HL-60 (cell line): ENCODE results near the gene DHX34.

Source experiments
- DNase-seq, 2 experiments: peaks; one replicate each; pipeline ENCODE4 v3.0.0-alpha.2; 2010 to 2020; ENCODE audit warnings: low read depth in 1 of 2, low spot score in 1 of 2
- H3K27ac ChIP-seq: fragments of 250-450 bp; sonication (Bioruptor Pico); replicated peaks from 2 replicates; pipeline ENCODE4 v1.5.1; 2020; ENCODE audit warnings: mild to moderate bottlenecking, moderate library complexity
- H3K27me3 ChIP-seq: fragments of 250-450 bp; sonication (Bioruptor Pico); 2 replicates; pipeline ENCODE4 v1.5.1; 2021; ENCODE audit warnings: mild to moderate bottlenecking, moderate library complexity; ENCODE audit not compliant: insufficient read depth, poor library complexity, severe bottlenecking
- H3K4me3 ChIP-seq: replicated peaks from 2 replicates; pipeline ENCODE4 v1.5.1; 2011; ENCODE audit warnings: mild to moderate bottlenecking, control low read depth, low read length; ENCODE audit not compliant: insufficient read depth
- GABPA ChIP-seq: IDR thresholded peaks from 2 replicates; pipeline ENCODE4 v1.6.1; 2012; ENCODE audit warnings: low read depth
- POLR2AphosphoS5 ChIP-seq: IDR thresholded peaks from 2 replicates; pipeline ENCODE4 v1.6.1; 2012; ENCODE audit warnings: low read depth
- SPI1 ChIP-seq: IDR thresholded peaks from 2 replicates; pipeline ENCODE4 v1.6.1; 2012; ENCODE audit warnings: low read depth, mild to moderate bottlenecking, borderline replicate concordance
- TF ChIP-seq, protein P1 (sequence below): IDR thresholded peaks from 2 replicates; pipeline ENCODE4 v1.6.1; 2012; ENCODE audit warnings: low read depth; ENCODE audit not compliant: insufficient replicate concordance
- TF ChIP-seq, protein P2 (sequence below): IDR thresholded peaks from one replicate; pipeline ENCODE4 v1.5.1; 2011; ENCODE audit warnings: low read length, control low read depth, inconsistent platforms; ENCODE audit not compliant: insufficient read depth

DHX34 gene

DNA sequence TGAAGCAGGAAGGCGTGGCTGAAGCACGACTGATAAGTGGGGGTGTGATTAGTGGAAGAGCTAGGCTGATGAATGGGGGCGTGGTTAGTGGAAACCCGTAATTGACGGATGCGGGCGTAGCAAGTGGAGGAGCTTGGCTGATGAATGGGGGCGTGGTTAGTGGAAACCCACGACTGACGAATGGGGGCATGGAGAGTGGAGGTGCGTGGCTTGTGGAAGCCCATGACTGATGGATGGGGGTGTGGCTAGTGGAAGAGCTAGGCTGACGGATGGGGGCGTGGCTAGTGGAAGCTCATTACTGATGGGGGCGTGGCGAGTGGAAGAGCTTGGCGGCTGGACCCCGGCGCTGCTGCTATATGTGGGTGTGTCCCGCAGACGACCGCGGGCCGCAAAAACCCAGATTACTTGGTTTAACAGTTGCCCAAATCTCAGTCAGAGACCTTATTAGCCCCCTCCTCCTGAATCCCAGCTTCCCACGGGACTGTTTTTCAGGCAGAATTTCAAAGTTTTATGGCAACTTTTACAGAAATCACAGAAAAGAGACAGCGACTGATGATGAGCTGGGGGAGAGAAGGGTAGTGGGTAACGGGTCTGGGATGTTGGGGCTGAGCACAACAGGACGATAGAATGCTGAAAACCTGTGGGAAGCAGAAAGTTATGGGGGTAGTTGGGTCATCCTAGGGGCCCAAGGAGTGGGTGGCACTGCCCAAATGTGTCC, 79.2 kb downstream of the DHX34 start:
- Histone ChIP-seq H3K27ac (no peak overlapping the region), H3K4me3 (no peak overlapping the region), H3K27me3 (peaks cover 34% of the 10 kb centered on the region)
- DNase-seq = peak; percentile 49 to 66
- no peak for TF ChIP-seq POLR2AphosphoS5
- no peak for TF ChIP-seq SPI1
- TF ChIP-seq, protein P1, sequence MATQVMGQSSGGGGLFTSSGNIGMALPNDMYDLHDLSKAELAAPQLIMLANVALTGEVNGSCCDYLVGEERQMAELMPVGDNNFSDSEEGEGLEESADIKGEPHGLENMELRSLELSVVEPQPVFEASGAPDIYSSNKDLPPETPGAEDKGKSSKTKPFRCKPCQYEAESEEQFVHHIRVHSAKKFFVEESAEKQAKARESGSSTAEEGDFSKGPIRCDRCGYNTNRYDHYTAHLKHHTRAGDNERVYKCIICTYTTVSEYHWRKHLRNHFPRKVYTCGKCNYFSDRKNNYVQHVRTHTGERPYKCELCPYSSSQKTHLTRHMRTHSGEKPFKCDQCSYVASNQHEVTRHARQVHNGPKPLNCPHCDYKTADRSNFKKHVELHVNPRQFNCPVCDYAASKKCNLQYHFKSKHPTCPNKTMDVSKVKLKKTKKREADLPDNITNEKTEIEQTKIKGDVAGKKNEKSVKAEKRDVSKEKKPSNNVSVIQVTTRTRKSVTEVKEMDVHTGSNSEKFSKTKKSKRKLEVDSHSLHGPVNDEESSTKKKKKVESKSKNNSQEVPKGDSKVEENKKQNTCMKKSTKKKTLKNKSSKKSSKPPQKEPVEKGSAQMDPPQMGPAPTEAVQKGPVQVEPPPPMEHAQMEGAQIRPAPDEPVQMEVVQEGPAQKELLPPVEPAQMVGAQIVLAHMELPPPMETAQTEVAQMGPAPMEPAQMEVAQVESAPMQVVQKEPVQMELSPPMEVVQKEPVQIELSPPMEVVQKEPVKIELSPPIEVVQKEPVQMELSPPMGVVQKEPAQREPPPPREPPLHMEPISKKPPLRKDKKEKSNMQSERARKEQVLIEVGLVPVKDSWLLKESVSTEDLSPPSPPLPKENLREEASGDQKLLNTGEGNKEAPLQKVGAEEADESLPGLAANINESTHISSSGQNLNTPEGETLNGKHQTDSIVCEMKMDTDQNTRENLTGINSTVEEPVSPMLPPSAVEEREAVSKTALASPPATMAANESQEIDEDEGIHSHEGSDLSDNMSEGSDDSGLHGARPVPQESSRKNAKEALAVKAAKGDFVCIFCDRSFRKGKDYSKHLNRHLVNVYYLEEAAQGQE = no peak
- no peak for TF ChIP-seq GABPA
- TF ChIP-seq, protein P2, sequence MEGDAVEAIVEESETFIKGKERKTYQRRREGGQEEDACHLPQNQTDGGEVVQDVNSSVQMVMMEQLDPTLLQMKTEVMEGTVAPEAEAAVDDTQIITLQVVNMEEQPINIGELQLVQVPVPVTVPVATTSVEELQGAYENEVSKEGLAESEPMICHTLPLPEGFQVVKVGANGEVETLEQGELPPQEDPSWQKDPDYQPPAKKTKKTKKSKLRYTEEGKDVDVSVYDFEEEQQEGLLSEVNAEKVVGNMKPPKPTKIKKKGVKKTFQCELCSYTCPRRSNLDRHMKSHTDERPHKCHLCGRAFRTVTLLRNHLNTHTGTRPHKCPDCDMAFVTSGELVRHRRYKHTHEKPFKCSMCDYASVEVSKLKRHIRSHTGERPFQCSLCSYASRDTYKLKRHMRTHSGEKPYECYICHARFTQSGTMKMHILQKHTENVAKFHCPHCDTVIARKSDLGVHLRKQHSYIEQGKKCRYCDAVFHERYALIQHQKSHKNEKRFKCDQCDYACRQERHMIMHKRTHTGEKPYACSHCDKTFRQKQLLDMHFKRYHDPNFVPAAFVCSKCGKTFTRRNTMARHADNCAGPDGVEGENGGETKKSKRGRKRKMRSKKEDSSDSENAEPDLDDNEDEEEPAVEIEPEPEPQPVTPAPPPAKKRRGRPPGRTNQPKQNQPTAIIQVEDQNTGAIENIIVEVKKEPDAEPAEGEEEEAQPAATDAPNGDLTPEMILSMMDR = no peak

DNA sequence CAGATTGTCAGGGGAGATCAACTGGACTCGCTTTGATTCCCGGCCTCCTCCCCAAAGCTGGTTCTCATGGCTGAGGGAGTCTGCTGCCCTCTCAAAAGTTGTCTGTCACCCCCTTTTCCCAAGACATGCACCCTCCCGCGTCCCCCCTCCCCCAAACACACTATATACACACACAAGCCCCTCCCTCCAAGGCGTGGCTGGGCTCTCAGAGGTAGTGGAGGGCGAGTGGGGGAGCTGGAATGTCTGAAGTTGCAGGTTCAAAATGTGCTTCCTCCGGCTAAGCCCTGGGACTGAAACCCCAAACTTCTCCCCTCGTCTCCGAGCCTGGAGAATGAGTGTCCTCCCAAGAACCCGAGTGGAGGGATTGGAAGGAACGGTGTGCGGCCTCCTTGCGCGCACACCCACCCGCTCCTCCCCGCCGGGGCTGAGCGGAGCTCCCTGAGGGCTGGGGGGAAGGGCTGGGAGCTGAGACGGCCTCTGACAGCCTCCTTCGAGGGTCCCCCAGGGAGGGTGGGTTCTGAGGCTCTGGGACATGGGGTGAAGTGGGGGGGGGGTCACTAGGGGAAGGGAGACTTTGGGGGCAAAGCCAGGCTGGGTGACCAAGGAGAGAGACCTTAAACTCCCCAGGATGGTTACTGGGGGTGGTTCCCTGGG, 80.2 kb downstream of the DHX34 start:
- TF ChIP-seq, protein P2 = no peak
- TF ChIP-seq SPI1 (no peak), GABPA (no peak)
- Histone ChIP-seq H3K27ac (no peak overlapping the region), H3K4me3 (no peak overlapping the region), H3K27me3 (peaks cover 27% of the 10 kb centered on the region)
- no peak for DNase-seq

DNA sequence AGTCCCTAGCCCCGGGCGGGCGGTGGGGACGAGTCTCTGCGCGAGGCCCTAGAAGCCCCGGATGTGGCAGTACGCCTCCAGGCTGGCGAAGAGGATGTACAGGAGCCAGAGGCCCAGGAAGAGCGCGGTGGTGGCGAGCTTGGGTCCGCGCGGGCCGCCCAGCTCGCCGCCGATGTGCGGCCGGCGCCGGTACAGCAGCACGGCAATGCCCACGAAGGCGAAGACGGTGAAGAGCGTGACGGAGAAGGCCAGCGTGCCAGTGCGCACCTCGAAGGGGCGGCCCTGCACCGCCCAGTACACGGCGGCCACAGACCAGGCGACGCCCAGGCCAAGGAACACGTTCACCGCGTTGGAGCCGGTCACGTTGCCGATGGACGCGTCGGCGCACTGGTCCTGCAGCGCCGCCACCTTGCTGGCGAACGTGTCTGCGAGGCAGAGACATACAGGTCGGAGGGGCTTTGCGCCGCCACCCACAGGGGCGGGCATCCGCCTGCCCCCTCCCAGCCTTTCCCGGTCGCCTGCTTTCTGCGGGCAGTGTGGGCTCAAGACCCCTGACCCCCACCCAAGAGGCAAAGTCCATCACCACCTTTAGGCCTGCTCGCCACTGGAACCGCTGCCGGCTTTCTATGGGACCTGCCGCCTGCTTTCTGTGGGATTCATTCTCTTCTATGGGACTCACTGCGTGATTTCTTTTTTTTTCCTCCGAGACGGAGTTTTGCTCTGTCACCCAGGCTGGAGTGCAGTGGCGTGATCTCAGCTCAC, 81.1 kb downstream of the DHX34 start:
- H3K4me3 ChIP-seq = no peak overlapping the region
- no peak overlapping the region for H3K27ac ChIP-seq
- H3K27me3 ChIP-seq = peaks cover 27% of the 10 kb centered on the region
- TF ChIP-seq POLR2AphosphoS5 (no peak), SPI1 (no peak), GABPA (no peak)
- TF ChIP-seq, protein P2 = no peak
- TF ChIP-seq, protein P1 = no peak
- peak in 1 of 2 experiments; percentile 23 for DNase-seq
